ENCODE results near the gene SUSD4. TPM values are rescaled to one million over a fixed set of nuclear protein-coding genes. Genes with fewer than 3 reads are reported as not detected.

The SUSD4 gene
- total and polyA plus RNA-seq, 9 of the 15 experiments (the other 6 are each of a cell fraction or from before 2014, with no cell fraction given): 0.06 to 1.7 (median 0.09) TPM; not detected in 4

GRCh38 chr1:223233019-223233409 is 131.0 kb downstream of the SUSD4 start:
- peak in 1 of 4 experiments; percentile 20 for DNase-seq (ENCODE audit: extremely low read depth in 1 of 4, low spot score in 3 of 4)
- TF ChIP-seq MIER1 (IDR thresholded peaks at IDR 0.05; ENCODE audit: low read depth) (0 out of 2 replicates have a peak, but pooled peaks have one; percentile 7), BRF1 (IDR thresholded peaks at IDR 0.05; ENCODE audit: borderline replicate concordance, extremely low read depth, insufficient read length) (no peak)
- intact Hi-C loops (cut with micrococcal nuclease) (no loop called here), in situ Hi-C loops (cut with MboI) (no loop called here)
- peak overlapping the region; percentile 90 for H3K27ac ChIP-seq (ENCODE audit: extremely low read depth, low read depth, low read length)
- no peaks in the 10 kb centered on the region for H4K20me1 ChIP-seq (replicated peaks; ENCODE audit: control insufficient read depth, insufficient read depth, low read length)
- ChIA-PET CTCF (ENCODE audit: low intra/inter-chr PET ratio) (no interaction called here), POLR2A (no interaction called here)
- H3K27me3 ChIP-seq (ENCODE audit: control insufficient read depth in 2 of 2, insufficient read depth in 2 of 2, low read length in 2 of 2): no peaks in the 10 kb centered on the region; a peak in 1 of 5 replicates
- no peaks in the 10 kb centered on the region for H3K79me2 ChIP-seq (ENCODE audit: control insufficient read depth, insufficient read depth, low read length)
- H3K4me3 ChIP-seq: no peak overlapping the region
- peak overlapping the region in 1 of 2 experiments; percentile 69; a peak in 2 of 4 replicates for H3K9ac ChIP-seq (ENCODE audit: insufficient read depth in 1 of 2, low read depth in 2 of 2, low read length in 2 of 2)
- H3K36me3 ChIP-seq (ENCODE audit: control insufficient read depth, insufficient read depth, low read length): no peaks in the 10 kb centered on the region
- BruUV-seq (replicated peaks): no TSS peak
- ATAC-seq: peak; percentile 7; the same call in 2 of the 3 replicates
- H3K9me3 ChIP-seq (replicated peaks; ENCODE audit: control insufficient read depth, insufficient read depth, low read depth, low read length): 0 out of 2 replicates have a peak, but pooled peaks cover 3% of the 10 kb centered on the region
- H3K9me1 ChIP-seq (ENCODE audit: control insufficient read depth, insufficient read depth, low read length): no peaks in the 10 kb centered on the region
- 27% methylated on average over 3 of the region's 3 CpGs for WGBS (ENCODE audit: insufficient coverage, low coverage, missing lambda C conversion rate)
- H3K4me2 ChIP-seq (ENCODE audit: insufficient read depth, low read length): peak overlapping the region; percentile 62; the same call in 1 of the 2 replicates
- FAIRE-seq: no peak
- peak overlapping the region; percentile 91 for H2AFZ ChIP-seq (ENCODE audit: low read depth, low read length)
- H3K4me1 ChIP-seq (replicated peaks in 1 of 2; ENCODE audit: control insufficient read depth in 2 of 2, insufficient read depth in 2 of 2, low read length in 2 of 2): peaks cover 3 to 49% of the 10 kb centered on the region in 2 experiments; a peak in 4 of 5 replicates

GRCh38 chr1:223231581-223231980 is 132.4 kb downstream of the SUSD4 start:
- Histone ChIP-seq H3K9ac (ENCODE audit: insufficient read depth in 1 of 2, low read depth in 2 of 2, low read length in 2 of 2) (no peak overlapping the region), H3K36me3 (ENCODE audit: control insufficient read depth, insufficient read depth, low read length) (no peaks in the 10 kb centered on the region), H3K4me2 (ENCODE audit: insufficient read depth, low read length) (no peak overlapping the region), H3K9me1 (ENCODE audit: control insufficient read depth, insufficient read depth, low read length) (no peaks in the 10 kb centered on the region), H3K4me3 (no peak overlapping the region), H3K9me3 (replicated peaks; ENCODE audit: control insufficient read depth, insufficient read depth, low read depth, low read length) (0 out of 2 replicates have a peak, but pooled peaks cover 2% of the 10 kb centered on the region), H2AFZ (ENCODE audit: low read depth, low read length) (peak overlapping the region; percentile 91), H3K79me2 (ENCODE audit: control insufficient read depth, insufficient read depth, low read length) (no peaks in the 10 kb centered on the region), H4K20me1 (replicated peaks; ENCODE audit: control insufficient read depth, insufficient read depth, low read length) (no peaks in the 10 kb centered on the region), H3K4me1 (replicated peaks in 1 of 2; ENCODE audit: control insufficient read depth in 2 of 2, insufficient read depth in 2 of 2, low read length in 2 of 2) (peaks cover 3 to 49% of the 10 kb centered on the region in 2 experiments; a peak in 4 of 5 replicates), H3K27ac (ENCODE audit: extremely low read depth, low read depth, low read length) (no peak overlapping the region), H3K27me3 (ENCODE audit: control insufficient read depth in 2 of 2, insufficient read depth in 2 of 2, low read length in 2 of 2) (no peaks in the 10 kb centered on the region; a peak in 1 of 5 replicates)
- ATAC-seq (no peak), FAIRE-seq (no peak), DNase-seq (ENCODE audit: extremely low read depth in 1 of 4, low spot score in 3 of 4) (no peak)
- 85% methylated on average over 7 of the region's 7 CpGs for WGBS (ENCODE audit: insufficient coverage, low coverage, missing lambda C conversion rate)
- ChIA-PET CTCF (ENCODE audit: low intra/inter-chr PET ratio) (no interaction called here), POLR2A (interaction anchor here (0.6 kb wide), 1 partner anchor 855 kb away, joined by 3 read pairs; no protein-coding TSS in a partner anchor)
- in situ Hi-C loops (cut with MboI) (no loop called here), intact Hi-C loops (cut with micrococcal nuclease) (no loop called here)
- BruUV-seq (replicated peaks): no TSS peak
- TF ChIP-seq CHD1 (IDR thresholded peaks at IDR 0.05; ENCODE audit: low read length): no peak
- TF ChIP-seq CTCF (IDR thresholded peaks at IDR 0.05 in 2 of 3, conservative IDR thresholded peaks at IDR 0.05 in 1 of 3; ENCODE audit: insufficient read depth in 2 of 3, low read depth in 1 of 3, low read length in 3 of 3): 0 out of 6 replicates have a peak, but pooled peaks of 1 of the 3 experiments have one; percentile 2

Data from K562 (cell line).